DLD1 (cell line): ENCODE data around the gene MBD4.
"Not testable (repeated sequence)": the region's sequence is repeated elsewhere in the genome, so short reads cannot be mapped to it uniquely, and the experiment has no call there.

Source experiments
- in situ Hi-C: cut with HindIII; loops from 2 replicates; pipeline ENCODE4 v1.10.0; 2017; ENCODE audit warnings: low sequenced_read_pairs

MBD4 gene

GRCh38 chr3:129439817-129440617 lies at the start of gene MBD4, which contains the start of gene IFT122:
MBD4 (minus strand) TSS chr3:129439948; CDS start chr3:129439833, 115 bp downstream.
IFT122 (plus strand) TSS chr3:129440224; CDS start chr3:129440331, 107 bp downstream.
- in situ Hi-C loops, result no loop called here

- in situ Hi-C loops, result not testable (repeated sequence)
Observed at GRCh38 chr3:129489258-129489657, 49.5 kb upstream of the MBD4 start.

GRCh38 chr3:129487868-129488335 lies 48.2 kb upstream of the MBD4 start:
- in situ Hi-C loops, result not testable (repeated sequence)

GRCh38 chr3:129487183-129487867 lies 47.6 kb upstream of the MBD4 start:
- in situ Hi-C loops, result no loop called here

GRCh38 chr3:129486664-129487035 lies 46.9 kb upstream of the MBD4 start:
- in situ Hi-C loops, result no loop called here

GRCh38 chr3:129485721-129486663 lies 46.2 kb upstream of the MBD4 start:
- in situ Hi-C loops, result no loop called here

GRCh38 chr3:129485146-129485545 lies 45.4 kb upstream of the MBD4 start:
- in situ Hi-C loops, result not testable (repeated sequence)

GRCh38 chr3:129483870-129484269 lies 44.1 kb upstream of the MBD4 start:
- in situ Hi-C loops, result no loop called here

GRCh38 chr3:129482721-129483120 lies 43.0 kb upstream of the MBD4 start:
- in situ Hi-C loops, result no loop called here

- in situ Hi-C loops, result no loop called here
Observed at GRCh38 chr3:129481766-129482332, 42.1 kb upstream of the MBD4 start.

- in situ Hi-C loops, result not testable (repeated sequence)
Observed at GRCh38 chr3:129481225-129481765, 41.5 kb upstream of the MBD4 start.

- in situ Hi-C loops, result no loop called here
Observed at GRCh38 chr3:129476586-129476985, 36.8 kb upstream of the MBD4 start.

GRCh38 chr3:129475863-129476262 lies 36.1 kb upstream of the MBD4 start:
- in situ Hi-C loops, result no loop called here

- in situ Hi-C loops, result no loop called here
Observed at GRCh38 chr3:129474984-129475804, 35.4 kb upstream of the MBD4 start.

- in situ Hi-C loops, result no loop called here
Observed at GRCh38 chr3:129473769-129474152, 34.0 kb upstream of the MBD4 start.

GRCh38 chr3:129473067-129473768 lies 33.5 kb upstream of the MBD4 start:
- in situ Hi-C loops, result no loop called here

- in situ Hi-C loops, result no loop called here
Observed at GRCh38 chr3:129470861-129471260, 31.1 kb upstream of the MBD4 start.

GRCh38 chr3:129469026-129469425 lies 29.3 kb upstream of the MBD4 start:
- in situ Hi-C loops, result no loop called here

- in situ Hi-C loops, result no loop called here
Observed at GRCh38 chr3:129467932-129468331, 28.2 kb upstream of the MBD4 start.
